GM23338 (cell line): ENCODE data around the gene ACADS. TPM values are rescaled to one million over a fixed set of nuclear protein-coding genes. Genes with fewer than 3 reads are reported as not detected.

Source experiments
- ATAC-seq: fragments of 200-7000 bp; cut with Tn5 transposase; 3 replicates; pipeline ENCODE4 v1.9.1; 2020
- DNase-seq: peaks from one replicate; pipeline ENCODE4 v3.0.0-alpha.2; 2015; ENCODE audit warnings: low spot score
- H2AFZ ChIP-seq: fragments of 200-600 bp; sonication (generic); 2 replicates; pipeline ENCODE4 v1.8.0; 2016; ENCODE audit warnings: antibody characterized with exemption, mild to moderate bottlenecking, moderate library complexity
- H3F3A ChIP-seq: fragments of 200-600 bp; sonication (generic); replicated peaks from 2 replicates; pipeline ENCODE4 v1.8.0; 2017; ENCODE audit warnings: antibody characterized with exemption, mixed run types, low read depth
- H3K27ac ChIP-seq: fragments of 200-600 bp; sonication (generic); 2 replicates; pipeline ENCODE4 v1.6.1; 2016; ENCODE audit warnings: low read depth
- H3K27me3 ChIP-seq: fragments of 200-600 bp; sonication (generic); 2 replicates; pipeline ENCODE4 v1.8.0; 2016; ENCODE audit warnings: mild to moderate bottlenecking, mixed run types, moderate library complexity; ENCODE audit not compliant: insufficient read depth
- H3K36me3 ChIP-seq: fragments of 200-600 bp; sonication (generic); 2 replicates; pipeline ENCODE4 v1.8.0; 2016; ENCODE audit warnings: mild to moderate bottlenecking; ENCODE audit not compliant: insufficient read depth
- H3K4me1 ChIP-seq: fragments of 200-600 bp; sonication (generic); 2 replicates; pipeline ENCODE4 v1.8.0; 2016; ENCODE audit warnings: mild to moderate bottlenecking, moderate library complexity; ENCODE audit not compliant: insufficient read depth
- H3K4me2 ChIP-seq: fragments of 200-600 bp; sonication (generic); 2 replicates; pipeline ENCODE4 v1.7.1; 2017; ENCODE audit warnings: mixed run types
- H3K4me3 ChIP-seq: fragments of 200-600 bp; sonication (generic); 2 replicates; pipeline ENCODE4 v1.6.1; 2016; ENCODE audit warnings: mixed run types
- H3K79me2 ChIP-seq: fragments of 200-600 bp; sonication (generic); replicated peaks from 2 replicates; pipeline ENCODE4 v1.8.0; 2017; ENCODE audit warnings: mild to moderate bottlenecking; ENCODE audit not compliant: insufficient read depth
- H3K9me2 ChIP-seq: fragments of 200-600 bp; sonication (generic); 2 replicates; pipeline ENCODE4 v1.8.0; 2017; ENCODE audit not compliant: insufficient read depth
- H4K20me1 ChIP-seq: fragments of 200-600 bp; sonication (generic); replicated peaks from 2 replicates; pipeline ENCODE4 v1.8.0; 2017; ENCODE audit warnings: mild to moderate bottlenecking; ENCODE audit not compliant: insufficient read depth
- H3K27ac Mint-ChIP-seq: 2 replicates; pipeline ENCODE4 v1.8.0; 2020; ENCODE audit warnings: inconsistent platforms, mild to moderate bottlenecking, moderate library complexity, mixed read lengths
- H3K27me3 Mint-ChIP-seq: 3 replicates; pipeline ENCODE4 v1.8.0; 2022; ENCODE audit warnings: low read depth, mild to moderate bottlenecking, moderate library complexity, mixed read lengths, inconsistent platforms; ENCODE audit not compliant: insufficient read depth, poor library complexity
- H3K36me3 Mint-ChIP-seq: 3 replicates; pipeline ENCODE4 v1.8.0; 2021; ENCODE audit warnings: low read depth, mild to moderate bottlenecking, inconsistent platforms, moderate library complexity, mixed read lengths
- H3K4me1 Mint-ChIP-seq: 3 replicates; pipeline ENCODE4 v1.8.0; 2020; ENCODE audit warnings: mild to moderate bottlenecking, inconsistent platforms, mixed read lengths
- H3K4me3 Mint-ChIP-seq: 3 replicates; pipeline ENCODE4 v1.8.0; 2021; ENCODE audit warnings: moderate library complexity, mild to moderate bottlenecking, inconsistent platforms, mixed read lengths
- H3K9me3 Mint-ChIP-seq: 3 replicates; pipeline ENCODE4 v1.8.0; 2020; ENCODE audit warnings: moderate library complexity, mild to moderate bottlenecking, inconsistent platforms, mixed read lengths
- CREB1 ChIP-seq: fragments of 250-450 bp; sonication (Bioruptor Pico); IDR thresholded peaks from 2 replicates; pipeline ENCODE4 v1.5.0; 2020; ENCODE audit warnings: low read depth, mild to moderate bottlenecking, moderate library complexity
- CTCF ChIP-seq, 2 experiments: fragments of 200-600 bp in 1 of 2; sonication (generic) in 1 of 2; conservative IDR thresholded peaks; 2 replicates each; pipeline versions ENCODE4 v1.5.1 to v1.6.1; 2016 to 2017; ENCODE audit warnings: antibody characterized with exemption in 2 of 2, low read depth in 2 of 2, mild to moderate bottlenecking in 2 of 2, moderate library complexity in 1 of 2
- ETS1 ChIP-seq: IDR thresholded peaks from 2 replicates; pipeline ENCODE4 v1.6.1; 2016; ENCODE audit warnings: antibody characterized with exemption
- EZH2phosphoT487 ChIP-seq: fragments of 200-600 bp; sonication (generic); IDR thresholded peaks from one replicate; pipeline ENCODE4 v1.8.1; 2018; ENCODE audit warnings: antibody characterized with exemption; ENCODE audit not compliant: unreplicated experiment
- NANOG ChIP-seq: IDR thresholded peaks from 2 replicates; pipeline ENCODE4 v1.6.1; 2016; ENCODE audit warnings: antibody characterized with exemption, borderline replicate concordance
- POLR2AphosphoS5 ChIP-seq: IDR thresholded peaks from 2 replicates; pipeline ENCODE4 v1.6.1; 2016; ENCODE audit warnings: antibody characterized with exemption, low read depth
- REST ChIP-seq: IDR thresholded peaks from one replicate; pipeline ENCODE4 v1.6.1; 2018; ENCODE audit warnings: antibody characterized with exemption; ENCODE audit not compliant: unreplicated experiment
- ZNF331 ChIP-seq: fragments of 250-450 bp; sonication (Bioruptor Pico); IDR thresholded peaks from 2 replicates; pipeline ENCODE4 v1.5.0; 2020; ENCODE audit warnings: low read depth, mild to moderate bottlenecking, moderate library complexity
- ZNF462 ChIP-seq: fragments of 250-450 bp; sonication (Bioruptor Pico); IDR thresholded peaks from 2 replicates; pipeline ENCODE4 v1.5.0; 2020; ENCODE audit warnings: mild to moderate bottlenecking, moderate library complexity
- polyA plus RNA-seq: library from polyadenylated mRNA; unstranded; fragments of >200 nt; fragmentation: Nextera tagmentation; extraction: Ambion mirVana; gene quantifications from 2 replicates; pipeline ENCODE4 v1.2.1, GENCODE V29; 2016
- total RNA-seq: library from RNA; depleted of rRNA; stranded (reverse); fragments of >200 nt; shearing (Covaris generic); gene quantifications from 2 replicates; pipeline ENCODE4 v1.2.3, GENCODE V29; 2014

The ACADS gene
- total and polyA plus RNA-seq, 2 experiments from 2014 or later = 3.1 to 5.7 TPM

GRCh38 chr12:120689397-120690082 lies 36.1 kb upstream of the ACADS start:
- H3K4me3 Mint-ChIP-seq = peak overlapping the region; percentile 94
- no peaks in the 10 kb centered on the region for H3K9me2 ChIP-seq
- H4K20me1 ChIP-seq = peaks cover 38% of the 10 kb centered on the region
- peak; percentile 69 for DNase-seq
- H3K4me1 Mint-ChIP-seq = peaks cover 60% of the 10 kb centered on the region
- no peak for TF ChIP-seq NANOG
- no peak for TF ChIP-seq ZNF331 (CRISPR knock-in tag)
- TF ChIP-seq EZH2phosphoT487 = no peak
- TF ChIP-seq ETS1 = no peak
- TF ChIP-seq CTCF (conservative IDR thresholded peaks at IDR 0.05; ENCODE audit: low read depth in 2 of 2) = no peak
- no peak for ATAC-seq
- peak overlapping the region; percentile 99 for H3K4me3 ChIP-seq
- no peak overlapping the region for H2AFZ ChIP-seq
- H3K4me2 ChIP-seq = peak overlapping the region; percentile 95
- H3K9me3 Mint-ChIP-seq = no peaks in the 10 kb centered on the region
- peaks cover 3% of the 10 kb centered on the region; the same call in 1 of the 2 replicates for H3K36me3 ChIP-seq
- peaks cover 11% of the 10 kb centered on the region for H3K36me3 Mint-ChIP-seq
- no peak overlapping the region for H3K27ac ChIP-seq
- peak overlapping the region; percentile 73 for H3K27ac Mint-ChIP-seq
- H3K27me3 ChIP-seq = no peaks in the 10 kb centered on the region
- peaks cover 71% of the 10 kb centered on the region for H3K79me2 ChIP-seq
- peaks cover 61% of the 10 kb centered on the region for H3K4me1 ChIP-seq
- H3K27me3 Mint-ChIP-seq = no peaks in the 10 kb centered on the region
- peaks cover 18% of the 10 kb centered on the region for H3F3A ChIP-seq

- Histone ChIP-seq H3K27me3 (no peaks in the 10 kb centered on the region), H3K27ac (no peak overlapping the region), H3K4me2 (peak overlapping the region; percentile 95), H3F3A (peaks cover 18% of the 10 kb centered on the region), H3K9me2 (no peaks in the 10 kb centered on the region), H2AFZ (no peak overlapping the region), H3K4me3 (peak overlapping the region; percentile 99), H4K20me1 (peaks cover 43% of the 10 kb centered on the region), H3K36me3 (peaks cover 8% of the 10 kb centered on the region), H3K79me2 (peaks cover 76% of the 10 kb centered on the region), H3K4me1 (peaks cover 62% of the 10 kb centered on the region)
- no peaks in the 10 kb centered on the region for H3K27me3 Mint-ChIP-seq
- no peak for DNase-seq
- no peaks in the 10 kb centered on the region for H3K9me3 Mint-ChIP-seq
- no peak overlapping the region; the same call in 2 of the 3 replicates for H3K4me3 Mint-ChIP-seq
- ATAC-seq = no peak
- peaks cover 16% of the 10 kb centered on the region for H3K36me3 Mint-ChIP-seq
- peaks cover 60% of the 10 kb centered on the region for H3K4me1 Mint-ChIP-seq
- H3K27ac Mint-ChIP-seq = no peak overlapping the region
- TF ChIP-seq REST (no peak), CREB1 (CRISPR knock-in tag) (no peak), ZNF462 (CRISPR knock-in tag) (no peak), POLR2AphosphoS5 (no peak)
Observed at GRCh38 chr12:120690083-120690450, 35.6 kb upstream of the ACADS start.
